Left ventricle myocardium inferior (tissue), 1 donor: ENCODE results near the gene DCST2. TPM values are rescaled to one million over a fixed set of nuclear protein-coding genes. Genes with fewer than 3 reads are reported as not detected.
A peak's percentile ranks its signal among the peaks of the same experiment; 100 is the strongest.

Source experiments
- DNase-seq: peaks from one replicate; pipeline ENCODE4 v3.0.0-alpha.2; 2020
- H3K27ac ChIP-seq: fragments of 200-600 bp; replicated peaks from 2 replicates; pipeline ENCODE4 v1.8.0; 2021
- H3K27me3 ChIP-seq: fragments of 200-600 bp; 2 replicates; pipeline ENCODE4 v1.8.0; 2021; ENCODE audit warnings: low read depth
- H3K36me3 ChIP-seq: fragments of 200-600 bp; 2 replicates; pipeline ENCODE4 v1.8.0; 2021
- H3K4me1 ChIP-seq: fragments of 200-600 bp; 2 replicates; pipeline ENCODE4 v1.8.0; 2021
- H3K4me3 ChIP-seq: fragments of 200-600 bp; 2 replicates; pipeline ENCODE4 v1.8.0; 2021; ENCODE audit warnings: mild to moderate bottlenecking, moderate library complexity
- H3K9me3 ChIP-seq: fragments of 200-600 bp; replicated peaks from 2 replicates; pipeline ENCODE4 v1.8.0; 2021
- intact Hi-C: fragments of 100-400 bp; cut with micrococcal nuclease; formaldehyde crosslinking; loops from one replicate; pipeline ENCODE4 v1.11.0; 2022
- total RNA-seq: library from RNA; stranded (reverse); fragmentation: NEBNext Ultra II Directional; extraction: Animal tissue kit (Norgen Biotek cat#: 25700); gene quantifications from one replicate; pipeline ENCODE4 v1.2.1, GENCODE V29; 2021
- TF ChIP-seq, protein P1 (sequence below): fragments of 200-600 bp; IDR thresholded peaks from 2 replicates; pipeline ENCODE4 v1.8.0; 2021; ENCODE audit warnings: antibody characterized with exemption, mild to moderate bottlenecking, borderline replicate concordance
- donor health status: DM: no; HTN: yes; CAD: no; lungs with severe emphysema.

Gene DCST2
- total RNA-seq, 1 donor from 2014 or later: not detected

DNA sequence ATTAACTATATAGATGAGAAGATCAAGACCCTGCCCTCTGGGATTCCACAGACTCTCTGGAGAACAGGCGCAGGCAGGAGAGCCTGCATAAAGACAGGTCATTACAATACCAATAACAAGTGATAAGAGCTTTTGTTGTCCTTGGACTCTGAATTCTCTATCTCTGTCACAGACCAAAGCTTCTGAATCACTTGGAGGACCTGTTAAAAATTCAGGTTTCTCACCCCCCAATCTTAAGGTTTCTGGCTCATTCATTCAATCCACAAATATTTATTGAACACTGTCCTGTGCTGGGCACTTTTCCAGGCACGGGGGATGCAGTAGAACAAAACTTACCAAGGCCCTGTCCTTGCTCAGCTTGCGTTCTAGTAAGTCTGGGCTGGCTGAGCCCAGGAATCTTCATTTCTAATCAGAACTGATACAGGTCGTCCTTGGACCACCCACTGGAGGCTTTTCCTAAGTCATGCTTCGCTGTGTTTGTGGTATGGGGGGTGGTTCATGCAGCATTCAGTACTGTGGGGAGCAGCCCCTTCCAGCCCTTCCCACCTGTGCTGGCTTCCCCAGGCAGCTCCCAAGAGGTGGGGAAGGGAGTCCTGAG, 31.4 kb upstream of the DCST2 start:
- no peak for DNase-seq
- intact Hi-C loops: no loop called here
- no peaks in the 10 kb centered on the region for H3K27me3 ChIP-seq
- TF ChIP-seq, protein P1, sequence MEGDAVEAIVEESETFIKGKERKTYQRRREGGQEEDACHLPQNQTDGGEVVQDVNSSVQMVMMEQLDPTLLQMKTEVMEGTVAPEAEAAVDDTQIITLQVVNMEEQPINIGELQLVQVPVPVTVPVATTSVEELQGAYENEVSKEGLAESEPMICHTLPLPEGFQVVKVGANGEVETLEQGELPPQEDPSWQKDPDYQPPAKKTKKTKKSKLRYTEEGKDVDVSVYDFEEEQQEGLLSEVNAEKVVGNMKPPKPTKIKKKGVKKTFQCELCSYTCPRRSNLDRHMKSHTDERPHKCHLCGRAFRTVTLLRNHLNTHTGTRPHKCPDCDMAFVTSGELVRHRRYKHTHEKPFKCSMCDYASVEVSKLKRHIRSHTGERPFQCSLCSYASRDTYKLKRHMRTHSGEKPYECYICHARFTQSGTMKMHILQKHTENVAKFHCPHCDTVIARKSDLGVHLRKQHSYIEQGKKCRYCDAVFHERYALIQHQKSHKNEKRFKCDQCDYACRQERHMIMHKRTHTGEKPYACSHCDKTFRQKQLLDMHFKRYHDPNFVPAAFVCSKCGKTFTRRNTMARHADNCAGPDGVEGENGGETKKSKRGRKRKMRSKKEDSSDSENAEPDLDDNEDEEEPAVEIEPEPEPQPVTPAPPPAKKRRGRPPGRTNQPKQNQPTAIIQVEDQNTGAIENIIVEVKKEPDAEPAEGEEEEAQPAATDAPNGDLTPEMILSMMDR: no peak
- no peak overlapping the region for H3K4me3 ChIP-seq
- peaks cover 48% of the 10 kb centered on the region for H3K4me1 ChIP-seq
- no peaks in the 10 kb centered on the region for H3K9me3 ChIP-seq
- H3K27ac ChIP-seq: no peak overlapping the region
- peaks cover 15% of the 10 kb centered on the region for H3K36me3 ChIP-seq

DNA sequence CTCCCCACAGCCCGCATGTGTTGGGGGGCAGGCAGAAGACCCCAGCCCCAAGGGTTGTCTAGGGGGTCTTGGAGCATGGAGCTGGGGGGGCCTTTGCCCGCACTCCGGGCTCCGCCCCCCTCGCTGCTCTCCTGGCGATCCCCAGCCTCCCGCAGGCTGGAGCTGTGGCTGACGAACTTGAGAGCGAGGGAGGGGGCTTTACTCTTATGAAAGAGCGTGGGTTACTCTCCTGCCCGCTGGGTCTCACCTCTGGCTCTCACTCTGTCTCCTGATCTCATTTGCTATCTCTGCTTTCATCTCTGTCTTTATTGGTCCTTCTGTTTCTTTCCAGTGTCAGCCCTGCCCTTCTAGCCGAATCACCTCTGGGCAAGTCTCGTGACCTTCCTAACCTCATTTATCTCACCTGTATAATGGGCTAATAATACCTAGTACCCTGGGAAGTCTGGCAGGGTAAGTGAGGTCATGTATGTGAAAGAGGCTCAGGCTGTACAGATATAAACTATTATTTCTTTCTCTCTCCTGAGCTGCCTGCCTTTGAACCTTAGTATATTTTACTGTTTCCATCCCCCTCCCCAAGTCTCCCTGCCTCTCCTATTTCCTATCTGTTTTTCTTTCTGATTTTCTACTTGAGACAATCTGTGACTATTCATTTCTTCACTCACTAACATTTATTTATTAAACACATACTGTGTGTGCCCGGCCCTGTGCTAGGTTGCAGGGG, 30.7 kb upstream of the DCST2 start:
- peaks cover 47% of the 10 kb centered on the region for H3K4me1 ChIP-seq
- peaks cover 21% of the 10 kb centered on the region for H3K36me3 ChIP-seq
- TF ChIP-seq, protein P1: no peak
- H3K4me3 ChIP-seq: peak overlapping the region; percentile 81
- no peaks in the 10 kb centered on the region for H3K9me3 ChIP-seq
- no peak for DNase-seq
- H3K27me3 ChIP-seq: no peaks in the 10 kb centered on the region
- intact Hi-C loops: no loop called here
- peak overlapping the region; percentile 78 for H3K27ac ChIP-seq

DNA sequence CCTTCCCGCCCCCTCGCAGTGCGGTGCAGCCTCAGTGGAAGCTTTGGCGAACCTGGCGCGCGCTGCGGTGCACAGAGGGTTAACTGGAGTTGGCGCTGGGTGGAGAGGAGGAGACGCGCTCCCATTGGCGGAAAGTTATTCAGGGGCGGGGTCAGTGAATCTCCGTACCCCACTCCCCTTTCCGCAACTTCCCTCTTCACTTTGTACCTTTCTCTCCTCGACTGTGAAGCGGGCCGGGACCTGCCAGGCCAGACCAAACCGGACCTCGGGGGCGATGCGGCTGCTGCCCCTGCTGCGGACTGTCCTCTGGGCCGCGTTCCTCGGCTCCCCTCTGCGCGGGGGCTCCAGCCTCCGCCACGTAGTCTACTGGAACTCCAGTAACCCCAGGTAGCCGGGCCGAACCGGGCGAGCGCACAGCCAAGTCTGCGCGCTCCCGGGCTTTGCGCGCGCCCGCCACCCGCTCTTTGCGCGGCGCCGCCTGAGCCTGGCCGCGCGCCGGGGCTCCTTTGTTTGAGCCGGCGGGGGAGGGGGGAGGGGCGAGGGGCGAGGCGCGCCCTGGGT, 30.0 kb upstream of the DCST2 start, which contains the start of gene EFNA4:
Gene EFNA4, plus strand, starts transcription at position 191 of the 561 bp plus-strand sequence. Its CDS starts 84 bp downstream, at position 275.
- H3K4me1 ChIP-seq: peaks cover 47% of the 10 kb centered on the region
- H3K27ac ChIP-seq: peak within 1 kb of the TSS; percentile 78
- DNase-seq: peak; percentile 82
- peaks cover 28% of the 10 kb centered on the region for H3K36me3 ChIP-seq
- H3K4me3 ChIP-seq: peak within 1 kb of the TSS; percentile 81
- H3K9me3 ChIP-seq: no peaks in the 10 kb centered on the region
- no peaks in the 10 kb centered on the region for H3K27me3 ChIP-seq
- TF ChIP-seq, protein P1: no peak
- intact Hi-C loops: no loop called here

DNA sequence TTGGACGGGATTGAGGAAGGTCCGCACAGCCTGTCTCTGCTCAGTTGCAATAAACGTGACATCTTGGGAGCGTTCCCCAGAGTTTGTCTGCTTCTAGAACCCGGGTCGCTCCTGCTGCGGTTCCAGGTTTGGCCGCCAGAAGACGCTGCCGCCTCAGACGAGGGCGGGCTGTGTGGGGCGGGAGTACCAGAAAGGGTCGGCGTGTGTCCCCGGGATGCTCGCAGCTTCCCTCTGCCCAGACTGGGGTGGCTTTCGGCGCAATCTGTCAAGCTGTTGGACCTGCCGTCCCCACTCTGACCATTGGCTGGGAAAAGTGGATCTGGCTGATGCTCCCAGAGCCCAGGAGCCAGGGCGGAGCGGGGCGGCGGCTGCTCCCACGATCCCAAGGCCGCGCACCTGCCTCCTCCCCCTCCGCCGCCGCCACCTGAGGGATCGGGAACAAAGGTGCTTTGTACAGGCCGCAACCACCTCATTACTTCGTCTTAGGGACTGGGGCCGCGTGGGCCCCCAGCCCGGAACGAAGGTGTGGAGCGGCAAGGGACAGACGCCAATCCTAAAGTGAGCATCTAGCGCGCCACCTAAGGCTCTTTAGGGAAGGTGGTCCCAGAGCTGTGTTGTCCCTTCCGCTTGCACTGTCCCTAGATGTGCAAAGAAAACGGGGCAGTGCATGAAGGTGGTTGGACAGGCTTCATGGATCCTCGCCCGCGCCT, 29.3 kb upstream of the DCST2 start:
- Histone ChIP-seq H3K36me3 (peaks cover 35% of the 10 kb centered on the region), H3K4me3 (peak overlapping the region; percentile 81), H3K9me3 (no peaks in the 10 kb centered on the region), H3K4me1 (peaks cover 50% of the 10 kb centered on the region), H3K27me3 (no peaks in the 10 kb centered on the region), H3K27ac (no peak overlapping the region)
- DNase-seq: peak; percentile 55
- intact Hi-C loops: no loop called here
- TF ChIP-seq, protein P1: peak; percentile 66

DNA sequence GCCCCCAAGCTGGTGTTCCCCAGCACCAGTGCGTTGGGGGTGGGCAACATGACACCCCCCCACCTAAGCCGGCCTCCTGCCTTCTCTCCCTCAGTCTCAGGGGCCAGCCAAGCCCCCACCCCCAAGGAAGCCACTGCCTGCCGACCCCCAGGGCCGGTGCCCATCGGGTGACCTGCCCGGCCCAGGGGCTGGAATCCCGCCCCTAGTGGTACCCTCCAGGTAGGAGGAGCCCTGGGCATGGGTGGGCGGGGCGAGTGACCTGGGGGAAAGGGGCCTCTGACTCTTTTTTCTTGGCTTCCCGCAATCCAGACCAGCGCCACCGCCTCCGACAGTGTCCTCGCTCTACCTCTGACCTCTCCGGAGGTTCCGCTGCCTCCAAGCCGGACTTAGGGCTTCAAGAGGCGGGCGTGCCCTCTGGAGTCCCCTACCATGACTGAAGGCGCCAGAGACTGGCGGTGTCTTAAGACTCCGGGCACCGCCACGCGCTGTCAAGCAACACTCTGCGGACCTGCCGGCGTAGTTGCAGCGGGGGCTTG, 28.6 kb upstream of the DCST2 start:
- DNase-seq: no peak
- Histone ChIP-seq H3K9me3 (no peaks in the 10 kb centered on the region), H3K4me1 (peaks cover 50% of the 10 kb centered on the region), H3K27me3 (no peaks in the 10 kb centered on the region), H3K27ac (no peak overlapping the region), H3K36me3 (peaks cover 42% of the 10 kb centered on the region), H3K4me3 (peak overlapping the region; percentile 81)
- TF ChIP-seq, protein P1: no peak
- intact Hi-C loops: no loop called here
